Trophoblast cell (in vitro differentiated cells and primary cell): ENCODE results near the gene FRMD4A.

Source experiments
- DNase-seq, 2 donors: peaks; one replicate each; pipeline ENCODE4 v3.0.0-alpha.2; 2016
- H2AFZ ChIP-seq: 2 replicates; pipeline ENCODE4 v1.6.1; 2013; ENCODE audit warnings: low read length, moderate library complexity, mild to moderate bottlenecking; ENCODE audit not compliant: insufficient read depth, poor library complexity
- H2AK5ac ChIP-seq: 2 replicates; pipeline ENCODE4 v1.6.1; 2013; ENCODE audit warnings: mild to moderate bottlenecking, low read length
- H2BK120ac ChIP-seq: 2 replicates; pipeline ENCODE4 v1.6.1; 2013; ENCODE audit warnings: low read length, mild to moderate bottlenecking, moderate library complexity; ENCODE audit not compliant: insufficient read depth, poor library complexity
- H2BK12ac ChIP-seq: 2 replicates; pipeline ENCODE4 v1.6.1; 2013; ENCODE audit warnings: mild to moderate bottlenecking, low read length, moderate library complexity
- H2BK5ac ChIP-seq: 2 replicates; pipeline ENCODE4 v1.6.1; 2013; ENCODE audit warnings: low read length, low read depth, moderate library complexity, mild to moderate bottlenecking; ENCODE audit not compliant: poor library complexity
- H3K14ac ChIP-seq: 2 replicates; pipeline ENCODE4 v1.6.1; 2013; ENCODE audit warnings: mild to moderate bottlenecking, low read length
- H3K18ac ChIP-seq: 2 replicates; pipeline ENCODE4 v1.6.1; 2013; ENCODE audit warnings: mild to moderate bottlenecking, low read length
- H3K23ac ChIP-seq: 2 replicates; pipeline ENCODE4 v1.6.1; 2013; ENCODE audit warnings: low read length
- H3K27ac ChIP-seq: 2 replicates; pipeline ENCODE4 v1.5.1; 2013; ENCODE audit warnings: low read depth, mild to moderate bottlenecking, inconsistent platforms, low read length, moderate library complexity
- H3K27me3 ChIP-seq: 2 replicates; pipeline ENCODE4 v1.6.1; 2013; ENCODE audit warnings: inconsistent platforms, mild to moderate bottlenecking, low read length, moderate library complexity; ENCODE audit not compliant: insufficient read depth
- H3K36me3 ChIP-seq, 2 experiments: 1 replicate in 1 of 2; 2 replicates in 1 of 2; pipeline ENCODE4 v1.6.1; 2013; ENCODE audit warnings: low read length in 2 of 2, mild to moderate bottlenecking in 2 of 2, moderate library complexity in 1 of 2; ENCODE audit not compliant: insufficient read depth in 2 of 2, control insufficient read depth in 1 of 2
- H3K4ac ChIP-seq: 2 replicates; pipeline ENCODE4 v1.6.1; 2013; ENCODE audit warnings: low read depth, mild to moderate bottlenecking, low read length, moderate library complexity
- H3K4me1 ChIP-seq, 2 experiments: 1 replicate in 1 of 2; 2 replicates in 1 of 2; pipeline ENCODE4 v1.6.1; 2013; ENCODE audit warnings: low read length in 2 of 2, mild to moderate bottlenecking in 2 of 2, moderate library complexity in 1 of 2; ENCODE audit not compliant: insufficient read depth in 2 of 2, control insufficient read depth in 1 of 2
- H3K4me2 ChIP-seq: 2 replicates; pipeline ENCODE4 v1.6.1; 2013; ENCODE audit warnings: inconsistent platforms, mild to moderate bottlenecking, low read length, moderate library complexity
- H3K4me3 ChIP-seq: 2 replicates; pipeline ENCODE4 v1.5.1; 2013; ENCODE audit warnings: mild to moderate bottlenecking, low read depth, low read length, inconsistent platforms
- H3K79me1 ChIP-seq: one replicate; pipeline ENCODE4 v1.6.1; 2013; ENCODE audit warnings: low read length
- H3K79me2 ChIP-seq: 2 replicates; pipeline ENCODE4 v1.6.1; 2013; ENCODE audit warnings: low read length, mild to moderate bottlenecking; ENCODE audit not compliant: control insufficient read depth, insufficient read depth, poor library complexity
- H3K9ac ChIP-seq: 2 replicates; pipeline ENCODE4 v1.6.1; 2013; ENCODE audit warnings: mild to moderate bottlenecking, low read length
- H3K9me3 ChIP-seq: 2 replicates; pipeline ENCODE4 v1.6.1; 2013; ENCODE audit warnings: low read depth, mild to moderate bottlenecking, control low read depth, inconsistent platforms, low read length; ENCODE audit not compliant: insufficient read depth
- H4K12ac ChIP-seq: 2 replicates; pipeline ENCODE4 v1.6.1; 2013; ENCODE audit warnings: low read depth, mild to moderate bottlenecking, low read length, moderate library complexity
- H4K8ac ChIP-seq: 2 replicates; pipeline ENCODE4 v1.6.1; 2013; ENCODE audit warnings: low read depth, mild to moderate bottlenecking, low read length, moderate library complexity
- H4K91ac ChIP-seq: one replicate; pipeline ENCODE4 v1.6.1; 2013; ENCODE audit warnings: low read depth, mild to moderate bottlenecking, low read length, moderate library complexity
- WGBS: extraction: QIAGEN DNeasy Blood & Tissue Kit; methylation state at CpG from one replicate; pipeline ENCODE4 v1.1.7; 2013; ENCODE audit warnings: missing lambda C conversion rate; ENCODE audit not compliant: insufficient read length, insufficient coverage; ENCODE audit errors: extremely low coverage; 5-methylcytosine and 5-hydroxymethylcytosine counted together

Gene FRMD4A

GRCh38 chr10:13871776-13872175, 458.9 kb downstream of the FRMD4A start:
- Histone ChIP-seq H2BK12ac (peak overlapping the region; percentile 12), H4K12ac (no peak overlapping the region), H3K14ac (peak overlapping the region; percentile 59), H3K4me2 (no peak overlapping the region), H3K36me3 (no peaks in the 10 kb centered on the region), H3K79me1 (peaks cover 5% of the 10 kb centered on the region), H3K27me3 (no peaks in the 10 kb centered on the region), H3K23ac (no peak overlapping the region), H3K4me1 (peaks cover 11 to 13% of the 10 kb centered on the region in 2 experiments), H3K9ac (no peak overlapping the region), H4K8ac (no peak overlapping the region), H3K9me3 (no peaks in the 10 kb centered on the region), H4K91ac (peak overlapping the region; percentile 41), H2BK5ac (peak overlapping the region; percentile 4), H3K79me2 (peaks cover 2% of the 10 kb centered on the region), H2AFZ (no peak overlapping the region), H3K4me3 (no peak overlapping the region), H2AK5ac (peak overlapping the region; percentile 56), H3K27ac (no peak overlapping the region), H2BK120ac (no peak overlapping the region), H3K18ac (peak overlapping the region; percentile 49), H3K4ac (no peak overlapping the region)
- no peak for DNase-seq
- WGBS: no CpG with 5 or more reads among the region's 11 CpGs

GRCh38 chr10:13871011-13871410, 459.7 kb downstream of the FRMD4A start:
- H3K27ac ChIP-seq: no peak overlapping the region
- peak overlapping the region; percentile 23 for H2BK5ac ChIP-seq
- H3K18ac ChIP-seq: peak overlapping the region; percentile 70
- no peak for DNase-seq
- WGBS: no CpG with 5 or more reads among the region's 9 CpGs
- no peak overlapping the region for H4K12ac ChIP-seq
- no peak overlapping the region for H3K9ac ChIP-seq
- peak overlapping the region; percentile 82 for H4K91ac ChIP-seq
- H2AFZ ChIP-seq: no peak overlapping the region
- H3K27me3 ChIP-seq: no peaks in the 10 kb centered on the region
- H3K36me3 ChIP-seq: no peaks in the 10 kb centered on the region
- peak overlapping the region; percentile 63 for H2BK120ac ChIP-seq
- H3K4me3 ChIP-seq: no peak overlapping the region
- no peak overlapping the region for H2AK5ac ChIP-seq
- H3K4ac ChIP-seq: no peak overlapping the region
- no peaks in the 10 kb centered on the region for H3K9me3 ChIP-seq
- H3K4me2 ChIP-seq: no peak overlapping the region
- H3K79me1 ChIP-seq: peaks cover 8% of the 10 kb centered on the region
- H3K4me1 ChIP-seq: peaks cover 11 to 15% of the 10 kb centered on the region in 2 experiments
- no peak overlapping the region for H3K14ac ChIP-seq
- H2BK12ac ChIP-seq: no peak overlapping the region
- peaks cover 2% of the 10 kb centered on the region for H3K79me2 ChIP-seq
- peak overlapping the region; percentile 40 for H4K8ac ChIP-seq
- no peak overlapping the region for H3K23ac ChIP-seq

GRCh38 chr10:13869295-13869664, 461.4 kb downstream of the FRMD4A start:
- H3K9me3 ChIP-seq: no peaks in the 10 kb centered on the region
- peaks cover 8% of the 10 kb centered on the region for H3K79me1 ChIP-seq
- H3K79me2 ChIP-seq: peaks cover 2% of the 10 kb centered on the region
- no peak overlapping the region for H3K4me2 ChIP-seq
- no peak overlapping the region for H3K18ac ChIP-seq
- no peak for DNase-seq
- H3K23ac ChIP-seq: no peak overlapping the region
- H3K36me3 ChIP-seq: no peaks in the 10 kb centered on the region
- H2AK5ac ChIP-seq: no peak overlapping the region
- no peak overlapping the region for H3K4ac ChIP-seq
- H4K12ac ChIP-seq: no peak overlapping the region
- no peak overlapping the region for H3K9ac ChIP-seq
- H4K8ac ChIP-seq: no peak overlapping the region
- H2BK5ac ChIP-seq: no peak overlapping the region
- H2AFZ ChIP-seq: no peak overlapping the region
- WGBS: no CpG with 5 or more reads among the region's 12 CpGs
- no peaks in the 10 kb centered on the region for H3K27me3 ChIP-seq
- H2BK12ac ChIP-seq: no peak overlapping the region
- no peak overlapping the region for H3K4me3 ChIP-seq
- peaks cover 11 to 17% of the 10 kb centered on the region in 2 experiments for H3K4me1 ChIP-seq
- no peak overlapping the region for H2BK120ac ChIP-seq
- H3K14ac ChIP-seq: no peak overlapping the region
- H3K27ac ChIP-seq: no peak overlapping the region
- H4K91ac ChIP-seq: no peak overlapping the region

- WGBS: no CpG with 5 or more reads among the region's 18 CpGs
- H2BK120ac ChIP-seq: no peak overlapping the region
- peaks cover 2% of the 10 kb centered on the region for H3K79me2 ChIP-seq
- no peak for DNase-seq
- H2AK5ac ChIP-seq: no peak overlapping the region
- H3K4me3 ChIP-seq: no peak overlapping the region
- no peak overlapping the region for H2BK5ac ChIP-seq
- no peak overlapping the region for H3K4ac ChIP-seq
- H2AFZ ChIP-seq: no peak overlapping the region
- no peak overlapping the region for H3K9ac ChIP-seq
- H3K9me3 ChIP-seq: no peaks in the 10 kb centered on the region
- no peak overlapping the region for H3K27ac ChIP-seq
- no peak overlapping the region for H4K12ac ChIP-seq
- peaks cover 8% of the 10 kb centered on the region for H3K79me1 ChIP-seq
- no peak overlapping the region for H3K14ac ChIP-seq
- H2BK12ac ChIP-seq: no peak overlapping the region
- H4K8ac ChIP-seq: no peak overlapping the region
- H3K4me2 ChIP-seq: no peak overlapping the region
- no peaks in the 10 kb centered on the region for H3K27me3 ChIP-seq
- no peak overlapping the region for H3K18ac ChIP-seq
- H4K91ac ChIP-seq: no peak overlapping the region
- no peak overlapping the region for H3K23ac ChIP-seq
- H3K4me1 ChIP-seq: peaks cover 11 to 17% of the 10 kb centered on the region in 2 experiments
- no peaks in the 10 kb centered on the region for H3K36me3 ChIP-seq
Measured at GRCh38 chr10:13868528-13869294, 462.0 kb downstream of the FRMD4A start.
